ENCODE results near the gene CDC37L1.

DNA sequence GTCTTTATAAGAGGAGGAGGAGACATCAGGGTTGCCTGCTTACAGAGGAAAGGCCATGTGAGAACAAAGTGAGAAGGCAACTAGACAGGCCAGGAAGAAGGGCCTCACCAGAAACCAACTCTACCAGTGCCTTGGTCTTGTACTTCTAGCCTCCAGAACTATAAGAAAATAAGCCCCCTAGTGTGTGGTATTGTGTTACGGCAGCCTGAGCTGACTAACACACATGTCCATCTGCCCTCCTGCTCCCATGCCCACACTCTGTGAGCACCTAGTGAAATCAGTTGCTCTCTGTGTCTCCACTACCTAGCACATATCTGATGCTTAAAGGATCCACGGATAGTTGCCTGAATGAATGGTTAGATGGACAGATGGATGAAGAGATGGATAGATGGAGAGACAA lies 54.8 kb downstream of the CDC37L1 start:
- TF ChIP-seq POLR2AphosphoS5 (IDR thresholded peaks at IDR 0.05; ENCODE audit: borderline replicate concordance, low read depth, low read length) (no peak), EZH2 (IDR thresholded peaks at IDR 0.05) (no peak), FOXP2 (optimal IDR thresholded peaks at IDR 0.05; ENCODE audit: control extremely low read depth, extremely low read length, insufficient read depth) (no peak)

All from SK-N-MC (cell line).